Measurements from ENCODE around the gene ICAM4. TPM values are rescaled to one million over a fixed set of nuclear protein-coding genes. Genes with fewer than 3 reads are reported as not detected.

Gene ICAM4
- total RNA-seq, 2 donors from 2014 or later: 0.26 TPM; not detected in 1

DNA sequence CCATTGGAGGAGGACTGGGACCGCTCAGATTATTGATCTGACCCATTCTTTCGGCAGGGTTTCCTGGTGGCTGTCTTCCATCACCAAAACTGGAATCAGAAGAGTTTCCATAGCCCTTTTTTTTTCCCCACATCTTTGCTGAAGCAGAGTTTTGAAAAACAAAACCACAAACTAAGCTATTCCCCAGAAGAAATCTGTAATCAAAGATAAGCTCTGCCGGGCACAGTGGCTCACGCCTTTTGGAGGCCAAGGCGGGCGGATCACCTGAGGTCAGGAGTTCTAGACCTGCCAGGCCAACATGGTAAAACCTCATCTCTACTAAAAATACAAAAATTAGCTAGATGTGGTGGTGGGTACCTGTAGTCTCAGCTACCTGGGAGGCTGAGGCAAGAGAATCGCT lies 20.0 kb upstream of the ICAM4 start:
- Histone ChIP-seq H3K4me1 (peaks cover 23% of the 10 kb centered on the region), H3K9me3 (no peaks in the 10 kb centered on the region), H3K4me3 (no peak overlapping the region), H3K36me3 (replicated peaks in 1 of 2; ENCODE audit: insufficient read depth in 1 of 2, low read depth in 2 of 2) (no peaks in the 10 kb centered on the region), H3K27me3 (peaks cover 0 to 10% of the 10 kb centered on the region in 2 donors), H3K27ac (peak overlapping the region in 1 of 4 donors; percentile 1)
- ATAC-seq (no peak), DNase-seq (no peak)
- WGBS, 2 donors: 57 to 64% methylated on average over 7 of the region's 7 CpGs
- intact Hi-C loops (cut with DNase I): no loop called here
- TF ChIP-seq, protein P1, sequence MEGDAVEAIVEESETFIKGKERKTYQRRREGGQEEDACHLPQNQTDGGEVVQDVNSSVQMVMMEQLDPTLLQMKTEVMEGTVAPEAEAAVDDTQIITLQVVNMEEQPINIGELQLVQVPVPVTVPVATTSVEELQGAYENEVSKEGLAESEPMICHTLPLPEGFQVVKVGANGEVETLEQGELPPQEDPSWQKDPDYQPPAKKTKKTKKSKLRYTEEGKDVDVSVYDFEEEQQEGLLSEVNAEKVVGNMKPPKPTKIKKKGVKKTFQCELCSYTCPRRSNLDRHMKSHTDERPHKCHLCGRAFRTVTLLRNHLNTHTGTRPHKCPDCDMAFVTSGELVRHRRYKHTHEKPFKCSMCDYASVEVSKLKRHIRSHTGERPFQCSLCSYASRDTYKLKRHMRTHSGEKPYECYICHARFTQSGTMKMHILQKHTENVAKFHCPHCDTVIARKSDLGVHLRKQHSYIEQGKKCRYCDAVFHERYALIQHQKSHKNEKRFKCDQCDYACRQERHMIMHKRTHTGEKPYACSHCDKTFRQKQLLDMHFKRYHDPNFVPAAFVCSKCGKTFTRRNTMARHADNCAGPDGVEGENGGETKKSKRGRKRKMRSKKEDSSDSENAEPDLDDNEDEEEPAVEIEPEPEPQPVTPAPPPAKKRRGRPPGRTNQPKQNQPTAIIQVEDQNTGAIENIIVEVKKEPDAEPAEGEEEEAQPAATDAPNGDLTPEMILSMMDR (IDR thresholded peaks at IDR 0.05): no peak
- TF ChIP-seq POLR2A (IDR thresholded peaks at IDR 0.05): no peak

DNA sequence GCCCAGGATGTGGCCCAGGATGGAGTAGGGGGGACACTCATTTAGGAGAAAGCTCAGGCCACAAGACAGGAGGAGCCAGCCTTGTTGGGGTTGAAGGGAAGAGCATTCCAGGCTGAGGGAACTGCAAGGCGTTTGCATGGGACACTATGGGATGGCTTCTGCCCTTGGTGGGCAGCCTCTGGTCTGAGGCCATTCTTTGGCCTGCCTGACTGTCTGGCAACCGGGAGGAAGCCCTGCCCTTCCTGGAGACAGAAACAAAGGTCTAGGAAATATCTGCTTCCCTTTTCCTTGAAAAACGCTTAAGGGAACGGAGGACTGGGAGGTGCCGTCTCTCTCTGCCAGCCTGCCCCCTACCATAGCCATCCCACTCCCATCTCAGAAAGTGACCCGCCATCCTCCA lies 18.7 kb upstream of the ICAM4 start:
- H3K36me3 ChIP-seq (replicated peaks in 1 of 2; ENCODE audit: insufficient read depth in 1 of 2, low read depth in 2 of 2): no peaks in the 10 kb centered on the region
- ATAC-seq: no peak
- WGBS, 2 donors: 51 to 74% methylated on average over 4 to 6 of the region's 6 CpGs
- H3K27me3 ChIP-seq: peaks cover 0 to 10% of the 10 kb centered on the region in 2 donors
- peaks cover 23% of the 10 kb centered on the region for H3K4me1 ChIP-seq
- H3K27ac ChIP-seq: peak overlapping the region in 2 of 4 donors; percentile 18 to 39
- no peak overlapping the region for H3K4me3 ChIP-seq
- no peak for DNase-seq
- intact Hi-C loops (cut with DNase I): no loop called here
- H3K9me3 ChIP-seq: no peaks in the 10 kb centered on the region
- TF ChIP-seq POLR2A (IDR thresholded peaks at IDR 0.05): no peak
- TF ChIP-seq, protein P1 (IDR thresholded peaks at IDR 0.05): no peak

GRCh38 chr19:10269333-10270179 lies 17.2 kb upstream of the ICAM4 start:
- peak; percentile 71 for ATAC-seq

DNA sequence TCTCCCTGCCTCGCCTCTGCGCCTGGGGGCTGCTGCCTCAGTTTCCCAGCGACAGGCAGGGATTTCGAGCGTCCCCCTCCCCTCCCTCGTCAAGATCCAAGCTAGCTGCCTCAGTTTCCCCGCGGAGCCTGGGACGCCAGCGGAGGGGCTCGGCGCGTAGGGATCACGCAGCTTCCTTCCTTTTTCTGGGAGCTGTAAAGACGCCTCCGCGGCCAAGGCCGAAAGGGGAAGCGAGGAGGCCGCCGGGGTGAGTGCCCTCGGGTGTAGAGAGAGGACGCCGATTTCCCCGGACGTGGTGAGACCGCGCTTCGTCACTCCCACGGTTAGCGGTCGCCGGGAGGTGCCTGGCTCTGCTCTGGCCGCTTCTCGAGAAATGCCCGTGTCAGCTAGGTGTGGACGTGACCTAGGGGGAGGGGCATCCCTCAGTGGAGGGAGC lies 16.6 kb upstream of the ICAM4 start:
- ATAC-seq (peak; percentile 24), DNase-seq (peak; percentile 40 to 78 (median 48))
- Histone ChIP-seq H3K9me3 (no peaks in the 10 kb centered on the region), H3K27ac (peak overlapping the region in 3 of 4 donors; percentile 10 to 85 (median 75)), H3K4me1 (peaks cover 23% of the 10 kb centered on the region), H3K4me3 (no peak overlapping the region), H3K27me3 (peaks cover 0 to 10% of the 10 kb centered on the region in 2 donors), H3K36me3 (replicated peaks in 1 of 2; ENCODE audit: insufficient read depth in 1 of 2, low read depth in 2 of 2) (no peaks in the 10 kb centered on the region)
- no peak for TF ChIP-seq POLR2A (IDR thresholded peaks at IDR 0.05)
- TF ChIP-seq, protein P1 (IDR thresholded peaks at IDR 0.05): no peak
- intact Hi-C loops (cut with DNase I): loop anchor here (2.0 kb wide), 1 partner anchor 117 kb away; no protein-coding TSS in a partner anchor
- 3% methylated on average over 37 of the region's 37 CpGs; no CpG with 5 or more reads in 1 of the 2 donors for WGBS, 2 donors

More at GRCh38 chr19:10269333-10270179, 17.2 kb upstream of the ICAM4 start:
- H3K27me3 ChIP-seq: peaks cover 0 to 10% of the 10 kb centered on the region in 2 donors
- H3K4me3 ChIP-seq: no peak overlapping the region
- H3K36me3 ChIP-seq (replicated peaks in 1 of 2; ENCODE audit: insufficient read depth in 1 of 2, low read depth in 2 of 2): no peaks in the 10 kb centered on the region
- H3K9me3 ChIP-seq: no peaks in the 10 kb centered on the region
- peak overlapping the region in 3 of 4 donors; percentile 10 to 85 (median 75) for H3K27ac ChIP-seq
- DNase-seq: peak; percentile 78 to 84 (median 80)
- peaks cover 23% of the 10 kb centered on the region for H3K4me1 ChIP-seq
- 3 to 5% methylated on average over 8 to 49 of the region's 59 CpGs for WGBS, 2 donors
- intact Hi-C loops (cut with DNase I): loop anchor here (2.0 kb wide), 1 partner anchor 117 kb away; no protein-coding TSS in a partner anchor
- TF ChIP-seq, protein P1 (IDR thresholded peaks at IDR 0.05): peak; percentile 79 to 95 (median 93)
- no peak for TF ChIP-seq POLR2A (IDR thresholded peaks at IDR 0.05)
